ENCODE measurements around the gene TIMM17B. TPM values are rescaled to one million over a fixed set of nuclear protein-coding genes. Genes with fewer than 3 reads are reported as not detected.

TIMM17B gene
- 36.3 TPM for total RNA-seq

GRCh38 chrX:48897625-48898306 is at the start of gene TIMM17B, which contains the start of gene PQBP1:
Gene TIMM17B, minus strand, starts transcription at chrX:48897768. Its CDS starts 19 bp downstream, at chrX:48897749.
Gene PQBP1, plus strand, starts transcription at chrX:48897930. Its CDS starts 580 bp downstream, at chrX:48898510.

GRCh38 chrX:48918643-48919340 is 21.2 kb upstream of the TIMM17B start, which contains the start of gene PIM2:
Gene PIM2, minus strand, starts transcription at chrX:48919024. Its CDS starts 190 bp downstream, at chrX:48918834.

GRCh38 chrX:48911412-48912182 is 14.0 kb upstream of the TIMM17B start, which contains the start of gene SLC35A2:
Gene SLC35A2, minus strand, starts transcription at chrX:48911646. Its CDS starts 10 bp downstream, at chrX:48911636.

Other genes starting within 250 kb of the TIMM17B start
- 3.5 TPM for gene WAS, start 214.0 kb downstream of the TIMM17B start, total RNA-seq
- 4.3 TPM for gene SUV39H1, start 201.0 kb downstream of the TIMM17B start, total RNA-seq
- not detected for gene GLOD5, start 136.0 kb downstream of the TIMM17B start, total RNA-seq
- 0.44 TPM for gene GATA1, start 111.2 kb downstream of the TIMM17B start, total RNA-seq
- gene HDAC6, start 95.7 kb downstream of the TIMM17B start, total RNA-seq = 147 TPM
- gene ERAS, start 71.3 kb downstream of the TIMM17B start, total RNA-seq = not detected
- gene PCSK1N, start 62.2 kb downstream of the TIMM17B start, total RNA-seq = 46.4 TPM
- gene PQBP1, start 162 bp upstream of the TIMM17B start, total RNA-seq = 53.1 TPM
- 9.0 TPM for gene SLC35A2, start 13.9 kb upstream of the TIMM17B start, total RNA-seq
- 8.4 TPM for gene PIM2, start 21.3 kb upstream of the TIMM17B start, total RNA-seq
- 35.0 TPM for gene OTUD5, start 59.8 kb upstream of the TIMM17B start, total RNA-seq
- gene KCND1, start 74.1 kb upstream of the TIMM17B start, total RNA-seq = 3.6 TPM
- gene GRIPAP1, start 104.5 kb upstream of the TIMM17B start, total RNA-seq = 46.4 TPM
- gene TFE3, start 145.6 kb upstream of the TIMM17B start, total RNA-seq = 26.9 TPM
- gene CCDC120, start 161.2 kb upstream of the TIMM17B start, total RNA-seq = 5.6 TPM
- 8.6 TPM for gene PRAF2, start 176.2 kb upstream of the TIMM17B start, total RNA-seq
- gene WDR45, start 182.1 kb upstream of the TIMM17B start, total RNA-seq = 41.8 TPM
- 26.9 TPM for gene GPKOW, start 226.0 kb upstream of the TIMM17B start, total RNA-seq